HG03103 (cell line): Measurements from ENCODE around the gene UTP4.
"Not testable (repeated sequence)": the region's sequence is repeated elsewhere in the genome, so short reads cannot be mapped to it uniquely, and the experiment has no call there.

Source experiments
- ATAC-seq: cut with Tn5 transposase; IDR thresholded peaks from one replicate; pipeline ENCODE4 v1.9.1; 2021; ENCODE audit warnings: low read depth; ENCODE audit not compliant: unreplicated experiment

The UTP4 gene

DNA sequence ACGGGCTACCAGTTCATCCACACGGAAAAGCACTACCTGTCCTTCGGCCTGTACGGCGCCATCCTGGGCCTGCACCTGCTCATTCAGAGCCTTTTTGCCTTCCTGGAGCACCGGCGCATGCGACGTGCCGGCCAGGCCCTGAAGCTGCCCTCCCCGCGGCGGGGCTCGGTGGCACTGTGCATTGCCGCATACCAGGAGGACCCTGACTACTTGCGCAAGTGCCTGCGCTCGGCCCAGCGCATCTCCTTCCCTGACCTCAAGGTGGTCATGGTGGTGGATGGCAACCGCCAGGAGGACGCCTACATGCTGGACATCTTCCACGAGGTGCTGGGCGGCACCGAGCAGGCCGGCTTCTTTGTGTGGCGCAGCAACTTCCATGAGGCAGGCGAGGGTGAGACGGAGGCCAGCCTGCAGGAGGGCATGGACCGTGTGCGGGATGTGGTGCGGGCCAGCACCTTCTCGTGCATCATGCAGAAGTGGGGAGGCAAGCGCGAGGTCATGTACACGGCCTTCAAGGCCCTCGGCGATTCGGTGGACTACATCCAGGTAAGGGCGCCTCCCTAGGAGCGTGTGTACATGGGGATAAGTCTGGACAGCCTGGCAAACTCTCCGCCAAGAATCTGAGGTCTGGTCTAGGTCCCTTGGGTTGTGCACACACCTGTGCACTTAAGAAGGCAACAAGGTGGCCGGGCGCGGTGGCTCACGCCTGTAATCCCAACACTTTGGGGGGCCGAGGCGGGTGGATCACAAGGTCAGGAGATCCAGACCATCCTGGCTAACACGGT lies 22.8 kb upstream of the UTP4 start:
- ATAC-seq: no peak

DNA sequence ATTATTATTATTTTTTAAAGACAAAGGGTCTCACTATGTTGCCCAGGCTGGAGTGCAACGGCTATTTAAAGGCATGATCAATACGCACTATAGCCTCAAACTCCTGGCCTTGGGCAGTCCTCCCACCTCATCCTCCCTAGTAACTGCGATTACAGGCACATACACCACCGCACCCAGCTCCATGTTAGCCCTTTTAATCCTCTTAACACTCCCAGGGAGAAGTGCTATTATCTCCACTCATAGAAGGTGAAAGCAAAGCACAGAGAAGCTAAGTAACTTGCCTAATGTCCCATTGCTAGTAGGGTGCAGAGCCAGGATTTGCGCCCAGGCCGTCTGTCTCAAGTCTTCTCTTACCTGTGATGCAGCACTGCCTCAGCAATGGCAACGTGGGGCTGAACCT lies 22.0 kb upstream of the UTP4 start:
- ATAC-seq: no peak

DNA sequence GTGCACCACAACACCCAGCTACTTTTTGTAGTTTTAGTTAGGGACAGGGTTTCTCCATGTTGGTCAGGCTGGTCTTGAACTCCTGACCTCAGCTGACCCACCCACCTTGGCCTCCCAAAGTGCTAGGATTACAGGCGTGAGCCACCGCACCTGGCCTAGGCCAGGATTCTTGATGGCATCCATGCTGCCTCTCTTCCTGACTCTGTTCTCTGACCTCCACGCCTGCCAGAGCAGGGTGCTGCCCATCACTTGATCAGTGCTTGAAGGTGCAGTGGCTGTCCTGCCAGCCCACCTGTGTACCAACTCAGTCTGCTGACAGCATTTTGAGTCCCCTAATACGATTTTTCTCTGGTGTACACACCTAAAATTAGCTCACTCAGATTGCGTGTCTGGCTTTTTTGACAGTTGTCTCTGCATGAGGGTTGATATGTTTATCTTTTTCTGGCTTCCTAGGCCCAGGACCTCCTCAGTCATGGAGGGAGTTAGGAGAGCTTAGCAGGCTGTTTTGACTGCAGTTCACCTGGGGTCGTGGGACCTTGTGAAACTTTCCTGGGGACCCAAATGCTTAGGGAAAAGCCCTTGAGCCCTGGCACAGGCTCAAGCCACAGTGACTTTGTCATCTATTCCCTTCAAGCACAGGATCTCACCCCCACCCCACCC lies 21.1 kb upstream of the UTP4 start:
- ATAC-seq: no peak

DNA sequence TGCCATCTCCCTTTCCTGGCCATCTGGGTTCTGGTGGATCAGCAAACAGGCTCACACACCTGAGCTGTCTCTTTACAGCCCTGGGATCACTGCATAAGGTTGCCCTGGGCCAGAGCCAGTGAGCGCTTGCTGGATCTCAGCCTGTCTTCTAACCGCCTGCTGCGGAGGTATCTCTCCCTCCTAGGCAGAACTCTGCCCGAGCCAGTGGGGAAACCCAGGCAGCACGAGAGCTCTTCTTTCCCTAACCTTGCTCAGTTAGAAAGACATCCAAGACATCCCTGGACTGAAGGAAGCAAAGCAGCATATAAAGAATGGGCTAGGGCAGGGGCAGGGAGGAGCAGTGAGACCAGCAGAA lies 20.6 kb upstream of the UTP4 start:
- ATAC-seq: no peak

DNA sequence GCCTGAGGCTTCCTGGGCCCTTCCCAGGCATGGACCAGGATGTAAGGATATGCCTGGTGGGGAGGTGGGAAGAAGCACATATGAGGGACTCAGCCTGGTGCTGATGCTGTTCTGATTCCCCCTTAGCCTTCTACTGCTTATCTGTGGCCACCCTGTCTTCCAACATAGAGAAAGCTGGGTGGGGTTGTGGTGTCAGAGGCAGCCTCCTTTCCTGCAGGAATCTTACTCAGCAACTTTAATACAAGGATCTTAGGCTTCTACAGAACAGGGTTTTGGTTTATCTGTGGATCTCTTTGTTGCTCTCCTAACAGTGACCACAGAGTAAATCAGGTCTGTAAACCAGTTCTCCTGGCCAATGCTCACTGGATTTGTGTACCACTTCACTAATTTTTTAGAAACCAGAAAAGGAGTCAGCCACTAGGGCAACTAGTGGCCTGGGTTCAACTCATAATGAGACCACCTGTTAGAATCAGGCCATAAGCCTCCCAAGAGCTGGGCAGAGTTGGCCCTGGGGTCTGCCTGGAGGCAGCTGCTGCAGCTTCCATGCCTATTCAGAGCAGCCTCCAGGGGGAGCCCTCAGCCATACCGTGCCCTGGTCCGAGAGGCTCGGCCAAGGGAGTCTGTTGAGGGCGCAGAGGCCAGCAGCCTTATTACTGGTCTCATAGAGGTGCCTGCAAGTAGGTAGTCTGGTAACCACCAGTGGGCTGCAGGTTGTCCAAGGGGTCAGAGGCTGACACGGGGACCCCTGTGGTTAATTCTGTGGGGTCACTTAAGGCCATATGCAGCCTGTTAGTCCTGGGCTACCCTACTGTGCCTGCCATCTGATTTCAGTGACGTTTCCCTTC lies 19.9 kb upstream of the UTP4 start:
- ATAC-seq: no peak

DNA sequence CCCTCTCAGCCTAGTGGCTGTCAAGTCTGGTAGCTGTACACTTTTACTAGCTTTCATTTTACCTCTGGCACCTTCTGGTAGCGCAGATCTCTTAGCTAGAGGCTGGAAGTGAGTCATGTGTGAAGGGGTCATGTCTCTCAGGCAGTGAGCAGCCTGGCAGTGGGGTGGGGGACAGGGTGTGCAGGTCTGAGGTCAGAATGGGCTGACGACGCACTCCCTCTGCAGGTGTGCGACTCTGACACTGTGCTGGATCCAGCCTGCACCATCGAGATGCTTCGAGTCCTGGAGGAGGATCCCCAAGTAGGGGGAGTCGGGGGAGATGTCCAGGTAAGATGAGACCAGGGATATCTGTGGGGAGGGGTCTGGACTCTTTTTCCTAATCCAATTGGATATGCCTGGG lies 19.2 kb upstream of the UTP4 start:
- ATAC-seq: no peak

DNA sequence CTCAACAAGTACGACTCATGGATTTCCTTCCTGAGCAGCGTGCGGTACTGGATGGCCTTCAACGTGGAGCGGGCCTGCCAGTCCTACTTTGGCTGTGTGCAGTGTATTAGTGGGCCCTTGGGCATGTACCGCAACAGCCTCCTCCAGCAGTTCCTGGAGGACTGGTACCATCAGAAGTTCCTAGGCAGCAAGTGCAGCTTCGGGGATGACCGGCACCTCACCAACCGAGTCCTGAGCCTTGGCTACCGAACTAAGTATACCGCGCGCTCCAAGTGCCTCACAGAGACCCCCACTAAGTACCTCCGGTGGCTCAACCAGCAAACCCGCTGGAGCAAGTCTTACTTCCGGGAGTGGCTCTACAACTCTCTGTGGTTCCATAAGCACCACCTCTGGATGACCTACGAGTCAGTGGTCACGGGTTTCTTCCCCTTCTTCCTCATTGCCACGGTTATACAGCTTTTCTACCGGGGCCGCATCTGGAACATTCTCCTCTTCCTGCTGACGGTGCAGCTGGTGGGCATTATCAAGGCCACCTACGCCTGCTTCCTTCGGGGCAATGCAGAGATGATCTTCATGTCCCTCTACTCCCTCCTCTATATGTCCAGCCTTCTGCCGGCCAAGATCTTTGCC lies 18.0 kb upstream of the UTP4 start:
- no peak for ATAC-seq

DNA sequence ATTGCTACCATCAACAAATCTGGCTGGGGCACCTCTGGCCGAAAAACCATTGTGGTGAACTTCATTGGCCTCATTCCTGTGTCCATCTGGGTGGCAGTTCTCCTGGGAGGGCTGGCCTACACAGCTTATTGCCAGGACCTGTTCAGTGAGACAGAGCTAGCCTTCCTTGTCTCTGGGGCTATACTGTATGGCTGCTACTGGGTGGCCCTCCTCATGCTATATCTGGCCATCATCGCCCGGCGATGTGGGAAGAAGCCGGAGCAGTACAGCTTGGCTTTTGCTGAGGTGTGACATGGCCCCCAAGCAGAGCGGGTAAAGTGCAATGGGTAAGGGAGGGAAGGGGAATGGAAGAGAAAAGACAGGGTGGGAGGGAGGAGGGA lies 17.5 kb upstream of the UTP4 start:
- no peak for ATAC-seq

DNA sequence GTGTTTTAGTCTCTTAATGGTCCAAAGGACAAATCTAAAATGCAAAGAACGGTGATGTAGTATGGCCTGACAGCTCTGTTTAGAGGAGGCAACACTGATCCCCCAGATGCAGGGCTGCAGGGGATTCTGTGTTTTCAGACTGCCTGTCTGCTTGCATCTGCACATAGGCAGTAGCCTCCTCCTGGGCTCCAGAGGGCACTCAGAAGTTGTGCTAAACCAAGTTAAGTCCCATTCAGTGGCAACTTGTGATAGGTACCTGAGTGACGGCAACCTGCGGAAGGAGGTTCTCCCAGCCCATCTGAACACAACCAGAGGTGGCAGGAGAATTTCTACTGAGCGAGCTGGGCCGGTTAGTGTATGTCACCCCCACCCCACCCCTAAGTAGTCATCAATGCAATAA lies 17.1 kb upstream of the UTP4 start:
- ATAC-seq: no peak

DNA sequence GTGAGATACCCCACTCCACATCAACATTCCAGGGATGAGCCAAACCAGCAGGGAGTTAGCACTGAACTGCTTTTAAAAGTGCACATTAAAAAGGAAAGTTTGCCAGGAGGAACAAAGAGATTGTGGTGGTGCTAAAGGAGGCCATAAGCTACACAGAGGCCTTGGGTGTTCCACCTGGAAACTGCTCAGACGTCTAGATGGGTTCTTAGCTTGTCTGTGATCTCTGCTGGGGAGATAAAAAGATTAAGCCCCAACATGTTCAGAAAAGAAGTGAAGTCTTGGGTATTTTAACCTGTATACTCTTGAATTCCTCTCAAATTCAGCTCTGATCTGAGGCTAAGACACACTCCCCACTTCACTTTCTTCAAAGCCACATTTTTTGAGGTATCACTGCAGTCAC lies 16.6 kb upstream of the UTP4 start:
- ATAC-seq: no peak

DNA sequence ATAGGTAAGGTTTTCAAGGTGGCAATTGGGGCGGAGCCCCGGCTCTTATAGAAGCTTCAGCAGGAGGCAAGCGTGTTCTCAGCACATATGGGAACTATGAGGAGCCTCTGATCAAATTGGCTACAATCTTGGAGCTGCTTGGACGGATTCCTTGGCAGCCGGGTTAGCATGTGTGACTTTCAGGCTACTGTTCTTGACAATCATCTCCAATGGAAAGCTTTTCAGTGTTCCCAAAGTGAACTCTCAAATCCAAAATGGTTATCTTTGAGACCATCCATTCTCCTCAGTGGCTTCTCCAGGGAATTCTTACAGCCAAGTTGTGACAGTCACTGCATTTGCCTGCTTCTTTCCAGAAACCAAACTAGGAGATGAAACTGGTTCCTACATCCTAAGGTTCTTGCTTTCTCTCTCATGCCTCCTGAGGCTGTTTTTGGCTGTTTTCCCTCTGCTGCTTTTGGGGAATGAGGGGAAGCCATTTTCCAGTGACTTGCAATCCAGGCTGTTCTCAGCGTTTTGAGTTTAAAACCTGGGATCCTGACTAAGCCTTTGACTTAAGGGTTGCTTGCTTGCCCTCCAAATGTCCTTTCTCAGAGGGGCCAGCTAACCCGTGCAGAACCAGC lies 16.1 kb upstream of the UTP4 start:
- ATAC-seq: no peak

DNA sequence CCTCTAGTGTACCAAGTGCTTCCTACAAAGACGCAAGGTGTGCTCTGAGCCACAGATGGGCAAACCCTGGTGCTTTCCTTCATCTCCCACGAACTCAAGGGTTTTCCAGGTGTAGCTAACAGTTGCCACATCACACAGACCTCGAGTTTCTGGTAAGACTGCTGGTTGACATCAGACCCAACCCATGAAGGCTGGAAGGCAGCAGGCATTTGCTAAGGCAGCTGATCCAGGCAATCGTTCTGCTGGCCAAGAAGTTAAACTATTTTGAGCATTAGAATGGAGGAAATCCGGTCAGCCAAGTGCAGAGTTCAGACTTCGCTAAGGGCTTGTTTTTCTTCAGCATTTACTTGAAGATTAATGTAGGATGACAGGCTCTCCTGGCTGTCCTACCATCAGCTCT lies 15.5 kb upstream of the UTP4 start:
- ATAC-seq: no peak

DNA sequence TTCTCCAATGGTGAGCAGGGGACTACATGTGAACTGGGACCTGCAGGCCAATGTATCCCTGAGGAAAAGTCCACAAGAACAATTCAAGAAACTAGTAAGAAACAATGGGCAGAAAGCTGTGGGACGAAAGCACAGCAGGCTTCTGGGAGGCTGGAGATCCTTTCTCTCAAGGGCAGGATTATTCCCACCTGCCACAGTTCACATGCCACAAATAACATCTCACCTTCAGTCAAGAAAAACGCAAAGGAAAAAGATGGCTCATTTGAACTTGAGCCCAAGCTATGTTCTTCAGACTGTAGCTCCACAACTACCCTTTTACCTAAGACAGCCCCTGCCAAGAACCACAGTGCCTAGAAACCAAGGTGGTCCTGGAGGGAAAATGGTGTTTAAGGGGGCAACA lies 14.0 kb upstream of the UTP4 start:
- no peak for ATAC-seq

DNA sequence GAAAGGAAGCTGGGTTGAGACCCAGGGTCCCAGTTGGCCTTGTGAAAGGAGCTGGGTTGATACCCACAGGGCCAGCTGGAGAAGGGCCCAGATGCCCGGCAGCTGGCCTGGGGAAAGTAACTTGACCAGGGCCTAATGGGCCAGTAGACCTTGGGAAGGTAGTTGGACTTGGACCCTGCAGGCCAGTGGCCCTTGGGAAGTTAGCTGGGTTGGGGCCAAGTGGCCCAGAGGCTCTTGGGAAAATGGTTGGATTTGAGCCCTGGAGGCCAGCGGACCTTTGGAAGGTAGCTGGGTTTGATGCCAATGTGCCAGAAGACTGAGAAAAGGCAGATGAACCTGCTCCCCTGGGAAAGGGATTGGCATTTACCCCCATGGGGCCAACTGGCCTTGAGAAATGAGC lies 13.5 kb upstream of the UTP4 start:
- no peak for ATAC-seq

DNA sequence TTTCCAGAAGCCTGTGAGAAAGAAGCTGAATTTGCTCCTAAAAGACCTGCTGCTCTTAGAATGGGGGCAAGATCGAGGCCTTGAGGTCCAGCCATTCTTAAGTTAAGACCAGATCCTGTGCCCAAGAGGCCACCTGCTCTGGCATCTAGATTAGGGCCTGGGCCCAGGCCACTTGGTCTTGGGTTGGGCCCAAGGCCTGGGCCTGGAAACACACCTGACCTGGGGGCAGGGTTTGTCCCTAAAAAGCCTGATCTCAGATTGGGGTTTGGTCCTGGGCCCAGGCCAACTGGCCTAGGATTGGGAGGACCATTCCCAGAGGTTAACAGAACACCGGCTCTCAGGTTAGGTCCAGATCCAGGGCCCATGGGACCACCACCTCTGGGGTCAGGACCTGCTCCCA lies 12.9 kb upstream of the UTP4 start:
- ATAC-seq: no peak

DNA sequence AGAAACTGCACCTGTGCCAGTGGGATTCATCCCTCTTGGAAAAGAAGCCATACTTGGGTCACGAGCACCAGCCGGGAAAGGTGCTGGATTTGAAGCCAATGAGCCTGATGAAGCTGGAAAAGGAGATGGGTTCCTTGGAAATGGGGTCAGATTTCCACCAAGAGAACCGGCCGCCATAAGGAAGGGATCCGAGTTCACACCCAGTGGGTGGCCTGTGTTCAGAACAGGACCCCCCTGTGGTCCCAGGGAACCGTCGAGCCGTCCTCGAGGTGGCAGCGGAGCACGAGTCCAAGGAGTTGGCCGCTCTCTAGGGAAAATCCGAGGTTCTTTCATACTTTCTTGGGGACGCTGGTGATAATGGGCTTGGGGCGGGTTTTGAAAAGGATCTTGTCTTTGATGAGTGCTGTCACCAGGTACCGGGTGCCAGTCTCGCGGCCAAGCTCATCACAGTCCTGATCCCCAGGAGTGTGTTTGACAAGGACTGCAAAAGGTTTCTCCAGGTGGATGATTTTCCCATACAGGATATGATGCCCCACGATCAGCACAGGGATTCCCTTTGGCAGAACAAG lies 12.3 kb upstream of the UTP4 start:
- ATAC-seq: no peak

DNA sequence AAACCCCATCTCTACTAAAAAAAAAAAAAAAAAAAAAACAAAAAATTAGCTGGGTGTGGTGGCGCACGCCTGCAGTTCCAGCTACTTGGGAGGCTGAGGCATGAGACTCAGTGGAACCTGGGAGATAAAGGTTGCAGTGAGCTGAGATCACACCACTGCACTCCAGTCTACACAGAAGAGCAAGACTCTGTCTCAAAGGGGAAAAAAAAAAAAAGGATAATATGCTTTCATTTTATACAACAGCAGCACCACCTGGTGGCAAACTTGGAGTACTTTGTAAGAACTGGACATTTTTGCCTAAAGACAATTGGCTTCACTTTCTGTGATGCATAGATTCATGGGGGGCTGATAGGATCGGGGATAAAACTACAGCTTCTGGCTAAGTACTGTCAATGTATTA lies 8.5 kb upstream of the UTP4 start:
- no peak for ATAC-seq

DNA sequence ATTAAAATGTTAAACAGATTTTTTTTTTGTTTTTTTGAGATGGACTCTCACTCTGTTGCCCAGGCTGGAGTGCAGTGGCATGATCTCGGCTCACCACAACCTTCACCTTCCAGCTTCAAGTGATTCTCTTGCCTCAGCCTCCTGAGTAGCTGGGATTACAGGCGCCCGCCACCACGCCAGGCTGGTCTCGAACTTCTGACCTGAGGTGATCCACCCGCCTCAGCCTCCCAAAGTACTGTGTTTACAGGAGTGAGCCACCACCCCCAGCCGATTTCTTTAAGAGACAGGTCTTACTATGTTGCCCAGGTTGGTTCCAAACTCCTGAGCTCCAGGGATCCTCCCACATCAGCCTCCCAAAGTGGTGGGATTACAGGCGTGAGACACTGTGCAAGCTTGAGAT lies 8.0 kb upstream of the UTP4 start:
- ATAC-seq: not testable (repeated sequence)

DNA sequence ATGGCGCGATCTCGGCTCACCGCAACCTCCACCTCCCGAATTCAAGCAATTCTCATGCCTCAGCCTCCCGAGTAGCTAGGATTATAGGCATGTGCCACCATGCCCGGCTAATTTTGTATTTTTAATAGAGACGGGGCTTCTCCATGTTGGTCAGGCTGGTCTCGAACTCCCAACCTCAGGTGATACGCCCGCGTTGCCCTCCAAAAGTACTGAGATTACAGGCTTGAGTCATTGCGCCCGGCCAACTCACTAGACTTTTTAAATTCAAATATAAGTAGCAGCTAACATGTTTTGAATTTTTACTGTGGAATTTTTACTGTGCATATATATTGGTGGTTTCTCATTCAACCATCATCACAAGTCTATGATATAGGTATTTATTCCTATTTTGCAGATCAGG lies 7.5 kb upstream of the UTP4 start:
- ATAC-seq: not testable (repeated sequence)

DNA sequence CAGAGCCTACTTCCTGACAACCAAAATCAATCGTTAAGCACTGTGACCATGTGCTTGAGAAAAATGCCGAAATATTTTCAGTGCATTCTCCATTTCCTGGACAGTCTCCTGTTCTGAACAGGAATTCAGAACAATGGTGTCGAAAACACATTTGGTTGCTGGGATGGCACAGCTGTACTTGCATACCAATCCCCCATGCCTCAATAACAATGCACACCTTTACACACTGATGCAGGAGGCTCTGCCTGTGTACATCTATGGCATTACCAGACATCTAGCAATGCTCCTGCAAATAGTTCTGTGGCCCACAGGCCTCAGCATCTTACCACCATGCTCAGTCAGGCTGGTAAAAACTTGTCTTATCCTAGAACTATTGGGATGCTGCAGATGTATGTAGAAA lies 6.2 kb upstream of the UTP4 start:
- ATAC-seq: no peak
